ENCODE data around the gene KCNMA1. TPM values are rescaled to one million over a fixed set of nuclear protein-coding genes. Genes with fewer than 3 reads are reported as not detected.

Gene KCNMA1
- total RNA-seq, 4 donors from 2014 or later: 146 to 300 (median 265) TPM

- H3K4me1 ChIP-seq: peaks cover 0 to 74% (median 51%) of the 10 kb centered on the region in 4 donors
- peak overlapping the region in 2 of 4 donors; percentile 9 to 58 for H3K27ac ChIP-seq (replicated peaks in 1 of 4)
- WGBS: 75% methylated on average over 12 of the region's 12 CpGs
- peaks cover 0 to 7% (median 0%) of the 10 kb centered on the region in 4 donors for H3K36me3 ChIP-seq
- DNase-seq (ENCODE audit: extremely low spot score): no peak
- H3K9me3 ChIP-seq: no peaks in the 10 kb centered on the region
- intact Hi-C loops (cut with DNase I): loop anchor here (5.0 to 10.0 kb wide), 2 partner anchors 147 to 320 kb away; no protein-coding TSS in a partner anchor
- no peaks in the 10 kb centered on the region for H3K27me3 ChIP-seq
- TF ChIP-seq CTCF (IDR thresholded peaks at IDR 0.05): no peak
- TF ChIP-seq POLR2A (IDR thresholded peaks at IDR 0.05; ENCODE audit: low read depth): no peak
- no peak for TF ChIP-seq EP300 (IDR thresholded peaks at IDR 0.05)
- no peak for TF ChIP-seq POLR2AphosphoS5 (IDR thresholded peaks at IDR 0.05)
- no peak overlapping the region for H3K4me3 ChIP-seq
These were observed 142.7 kb downstream of the KCNMA1 start for GRCh38 chr10:77494756-77495541.

- no peak overlapping the region for H3K4me3 ChIP-seq
- DNase-seq (ENCODE audit: extremely low spot score): no peak
- 53% methylated on average over 4 of the region's 6 CpGs for WGBS
- peak overlapping the region in 1 of 4 donors; percentile 58 for H3K27ac ChIP-seq (replicated peaks in 1 of 4)
- intact Hi-C loops (cut with DNase I): loop anchor here (10.0 kb wide), 1 partner anchor 320 kb away; no protein-coding TSS in a partner anchor
- H3K27me3 ChIP-seq: no peaks in the 10 kb centered on the region
- peaks cover 0 to 7% (median 0%) of the 10 kb centered on the region in 4 donors for H3K36me3 ChIP-seq
- H3K4me1 ChIP-seq: peaks cover 0 to 80% (median 50%) of the 10 kb centered on the region in 4 donors
- no peaks in the 10 kb centered on the region for H3K9me3 ChIP-seq
- TF ChIP-seq EP300 (IDR thresholded peaks at IDR 0.05): no peak
- TF ChIP-seq CTCF (IDR thresholded peaks at IDR 0.05): peak in 2 of 3 experiments; percentile 39 to 42
- no peak for TF ChIP-seq POLR2A (IDR thresholded peaks at IDR 0.05; ENCODE audit: low read depth)
- no peak for TF ChIP-seq POLR2AphosphoS5 (IDR thresholded peaks at IDR 0.05)
These were observed 143.3 kb downstream of the KCNMA1 start for GRCh38 chr10:77494327-77494726.

GRCh38 chr10:77493851-77494261, 143.8 kb downstream of the KCNMA1 start:
- TF ChIP-seq POLR2A (IDR thresholded peaks at IDR 0.05; ENCODE audit: low read depth): no peak
- no peak for TF ChIP-seq POLR2AphosphoS5 (IDR thresholded peaks at IDR 0.05)
- TF ChIP-seq EP300 (IDR thresholded peaks at IDR 0.05): no peak
- TF ChIP-seq CTCF (IDR thresholded peaks at IDR 0.05): no peak
- intact Hi-C loops (cut with DNase I): loop anchor here (10.0 kb wide), 1 partner anchor 319 kb away; no protein-coding TSS in a partner anchor
- Histone ChIP-seq H3K36me3 (peaks cover 0 to 7% (median 0%) of the 10 kb centered on the region in 4 donors), H3K4me3 (no peak overlapping the region), H3K27ac (replicated peaks in 1 of 4) (no peak overlapping the region), H3K4me1 (peaks cover 0 to 78% (median 46%) of the 10 kb centered on the region in 4 donors), H3K27me3 (no peaks in the 10 kb centered on the region), H3K9me3 (no peaks in the 10 kb centered on the region)
- WGBS: 71% methylated on average over 8 of the region's 8 CpGs
- DNase-seq (ENCODE audit: extremely low spot score): no peak

GRCh38 chr10:77493239-77493806, 144.3 kb downstream of the KCNMA1 start:
- intact Hi-C loops (cut with DNase I): loop anchor here (10.0 kb wide), 1 partner anchor 319 kb away; no protein-coding TSS in a partner anchor
- H3K4me1 ChIP-seq: peaks cover 0 to 73% (median 41%) of the 10 kb centered on the region in 4 donors
- H3K9me3 ChIP-seq: no peaks in the 10 kb centered on the region
- WGBS: 91% methylated on average over 12 of the region's 13 CpGs
- no peaks in the 10 kb centered on the region for H3K27me3 ChIP-seq
- no peak overlapping the region for H3K4me3 ChIP-seq
- peaks cover 0 to 7% (median 0%) of the 10 kb centered on the region in 4 donors for H3K36me3 ChIP-seq
- TF ChIP-seq EP300 (IDR thresholded peaks at IDR 0.05) (no peak), POLR2A (IDR thresholded peaks at IDR 0.05; ENCODE audit: low read depth) (no peak), CTCF (IDR thresholded peaks at IDR 0.05) (no peak), POLR2AphosphoS5 (IDR thresholded peaks at IDR 0.05) (no peak)
- H3K27ac ChIP-seq (replicated peaks in 1 of 4): no peak overlapping the region
- DNase-seq (ENCODE audit: extremely low spot score): no peak
